Liver (tissue), 9 donors: ENCODE data around the gene TTLL12. TPM values are rescaled to one million over a fixed set of nuclear protein-coding genes. Genes with fewer than 3 reads are reported as not detected.

ENCODE experiments used
- DNase-seq: peaks from one replicate; pipeline ENCODE4 v3.0.0-alpha.2; 2017; ENCODE audit warnings: low spot score
- H3K27ac ChIP-seq, 2 donors: one replicate each; pipeline ENCODE4 v1.7.0; 2013; ENCODE audit warnings: inconsistent platforms in 2 of 2, low read length in 2 of 2, control low read depth in 1 of 2, low read depth in 1 of 2, mild to moderate bottlenecking in 1 of 2
- H3K27me3 ChIP-seq, 4 donors: one replicate each; pipeline versions ENCODE4 v1.6.1 to v1.7.0; 2013; ENCODE audit warnings: low read length in 3 of 4, inconsistent platforms in 1 of 4, mild to moderate bottlenecking in 1 of 4, moderate library complexity in 1 of 4; ENCODE audit not compliant: control insufficient read depth in 4 of 4, insufficient read depth in 4 of 4
- H3K36me3 ChIP-seq, 4 donors: one replicate each; pipeline versions ENCODE4 v1.6.1 to v1.7.0; 2013; ENCODE audit warnings: low read length in 3 of 4, mild to moderate bottlenecking in 3 of 4, low read depth in 1 of 4, moderate library complexity in 1 of 4; ENCODE audit not compliant: control insufficient read depth in 4 of 4, insufficient read depth in 3 of 4
- H3K4me1 ChIP-seq, 4 donors: one replicate each; pipeline versions ENCODE4 v1.6.1 to v1.7.0; 2013; ENCODE audit warnings: low read length in 3 of 4, mild to moderate bottlenecking in 3 of 4, moderate library complexity in 1 of 4; ENCODE audit not compliant: control insufficient read depth in 4 of 4, insufficient read depth in 4 of 4
- H3K4me3 ChIP-seq, 3 donors: one replicate each; pipeline versions ENCODE4 v1.6.1 to v1.7.0; 2013; ENCODE audit warnings: low read length in 3 of 3, control low read depth in 1 of 3, low read depth in 1 of 3, mild to moderate bottlenecking in 1 of 3
- H3K9ac ChIP-seq, 2 donors: one replicate each; pipeline ENCODE4 v1.7.0; 2013; ENCODE audit warnings: low read length in 2 of 2, mild to moderate bottlenecking in 2 of 2, moderate library complexity in 2 of 2, control low read depth in 1 of 2, low read depth in 1 of 2
- H3K9me3 ChIP-seq, 4 donors: one replicate each; pipeline versions ENCODE4 v1.6.1 to v1.7.0; 2013; ENCODE audit warnings: low read length in 3 of 4; ENCODE audit not compliant: control insufficient read depth in 4 of 4
- ATF3 ChIP-seq: IDR thresholded peaks from 2 replicates; pipeline ENCODE4 v1.6.1; 2016; ENCODE audit warnings: antibody characterized with exemption
- EGR1 ChIP-seq, 2 donors: IDR thresholded peaks; 2 replicates each; pipeline ENCODE4 v1.6.1; 2016 to 2018; ENCODE audit warnings: antibody characterized with exemption in 2 of 2, low read depth in 2 of 2
- GABPA ChIP-seq, 2 donors: IDR thresholded peaks in 1 of 2; conservative IDR thresholded peaks in 1 of 2; 2 replicates each; pipeline ENCODE4 v1.6.1; 2016; ENCODE audit warnings: antibody characterized with exemption in 2 of 2, mild to moderate bottlenecking in 1 of 2, moderate library complexity in 1 of 2
- HNF4G ChIP-seq: IDR thresholded peaks from 2 replicates; pipeline ENCODE4 v1.6.1; 2016; ENCODE audit warnings: antibody characterized with exemption
- MAX ChIP-seq: IDR thresholded peaks from 2 replicates; pipeline ENCODE4 v1.6.1; 2016; ENCODE audit warnings: antibody characterized with exemption
- RAD21 ChIP-seq, 2 donors: IDR thresholded peaks; 2 replicates each; pipeline ENCODE4 v1.6.1; 2016; ENCODE audit warnings: antibody characterized with exemption in 2 of 2, mild to moderate bottlenecking in 2 of 2
- REST ChIP-seq: IDR thresholded peaks from 2 replicates; pipeline ENCODE4 v1.6.1; 2016; ENCODE audit warnings: antibody characterized with exemption, mild to moderate bottlenecking
- RXRA ChIP-seq, 2 donors: IDR thresholded peaks; 2 replicates each; pipeline ENCODE4 v1.6.1; 2017 to 2018; ENCODE audit warnings: antibody characterized with exemption in 2 of 2, mild to moderate bottlenecking in 1 of 2
- SP1 ChIP-seq: IDR thresholded peaks from 2 replicates; pipeline ENCODE4 v1.6.1; 2018; ENCODE audit warnings: antibody characterized with exemption, mild to moderate bottlenecking
- ZBTB33 ChIP-seq: IDR thresholded peaks from 2 replicates; pipeline ENCODE4 v1.6.1; 2016; ENCODE audit warnings: antibody characterized with exemption
- WGBS: extraction: QIAGEN DNeasy Blood & Tissue Kit; methylation state at CpG from one replicate; pipeline ENCODE4 v1.1.7; 2013; 5-methylcytosine and 5-hydroxymethylcytosine counted together
- polyA plus RNA-seq, 2 donors: library from polyadenylated mRNA; stranded (reverse) in 1 of 2; unstranded in 1 of 2; fragments of 200-250 nt in 1 of 2; fragments of >200 nt in 1 of 2; fragmentation: Nextera tagmentation in 1 of 2; extraction: Ambion mirVana in 1 of 2; gene quantifications; one replicate each; pipeline versions ENCODE4 v1.2.1 to v1.2.3, GENCODE V29; 2013 to 2015
- total RNA-seq, 2 donors: library from RNA; depleted of rRNA; stranded (reverse); fragments of >200 nt; gene quantifications; one replicate each; pipeline ENCODE4 v1.2.3, GENCODE V29; 2014
- donor health status: healthy.
- donor health status: healthy.
- donor health status: healthy.
- donor health status: healthy.
- donor health status: healthy.

TTLL12 gene
- total and polyA plus RNA-seq, 4 donors = 13.7 to 43.9 (median 20.5) TPM

GRCh38 chr22:43228330-43228729, 41.4 kb upstream of the TTLL12 start:
- Histone ChIP-seq H3K9ac (no peak overlapping the region), H3K9me3 (no peaks in the 10 kb centered on the region), H3K4me1 (peaks cover 0 to 22% (median 10%) of the 10 kb centered on the region in 4 donors), H3K4me3 (no peak overlapping the region), H3K36me3 (no peaks in the 10 kb centered on the region), H3K27ac (no peak overlapping the region), H3K27me3 (no peaks in the 10 kb centered on the region)
- TF ChIP-seq RAD21 (IDR thresholded peaks at IDR 0.05) (peak in 1 of 2 donors; percentile 52), RXRA (IDR thresholded peaks at IDR 0.05) (no peak), HNF4G (no peak), REST (no peak), SP1 (no peak)
- WGBS = 75% methylated on average over 8 of the region's 8 CpGs
- DNase-seq = peak; percentile 57

- Histone ChIP-seq H3K9me3 (no peaks in the 10 kb centered on the region), H3K4me1 (peaks cover 0 to 14% (median 5%) of the 10 kb centered on the region in 4 donors), H3K4me3 (no peak overlapping the region), H3K36me3 (no peaks in the 10 kb centered on the region), H3K27ac (no peak overlapping the region), H3K27me3 (no peaks in the 10 kb centered on the region), H3K9ac (no peak overlapping the region)
- no peak for DNase-seq
- WGBS = 79% methylated on average over 17 of the region's 17 CpGs
- no peak for TF ChIP-seq EGR1 (IDR thresholded peaks at IDR 0.05; ENCODE audit: low read depth in 2 of 2)
- no peak for TF ChIP-seq ATF3
- TF ChIP-seq MAX = no peak
- TF ChIP-seq GABPA (IDR thresholded peaks at IDR 0.05 in 1 of 2, conservative IDR thresholded peaks at IDR 0.05 in 1 of 2) = no peak
- TF ChIP-seq HNF4G = no peak
- TF ChIP-seq RAD21 (IDR thresholded peaks at IDR 0.05) = no peak
- TF ChIP-seq REST = no peak
- no peak for TF ChIP-seq SP1
- TF ChIP-seq ZBTB33 = no peak
Observed at GRCh38 chr22:43227239-43227630, 40.3 kb upstream of the TTLL12 start.
